Measurements from ENCODE around the gene OSGIN1.

Gene OSGIN1

DNA sequence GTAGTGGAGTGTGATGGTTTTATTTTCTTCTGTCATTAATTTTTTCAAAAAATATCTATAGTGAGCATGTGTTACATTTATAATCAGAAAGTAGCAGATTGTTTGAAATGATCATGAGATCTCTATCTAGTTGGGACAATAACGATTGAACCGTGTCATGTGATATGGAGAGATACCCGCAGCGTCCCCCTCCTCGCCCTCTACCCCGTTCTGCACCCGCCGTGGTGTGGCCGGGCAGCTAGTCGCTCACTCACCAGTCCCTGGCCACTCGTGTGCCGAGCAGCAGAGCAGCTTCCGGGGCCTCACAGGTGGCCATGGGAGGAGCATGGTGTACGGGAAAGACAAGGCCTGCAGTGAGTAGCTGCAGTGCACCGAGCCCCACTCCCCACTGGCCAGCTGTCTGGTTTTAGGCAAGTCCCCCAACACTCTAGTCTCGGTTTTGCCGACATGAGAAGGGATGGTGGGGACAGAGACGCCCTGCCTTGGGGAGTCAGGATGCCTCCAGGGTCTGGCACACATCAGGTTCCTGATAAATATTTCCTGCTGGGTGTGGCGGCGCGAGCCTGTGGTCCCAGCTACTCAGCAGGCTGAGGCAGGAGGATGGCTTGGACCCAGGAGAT is 38.8 kb upstream of the OSGIN1 start:
- no peak for TF ChIP-seq Cebpa-rat (IDR thresholded peaks at IDR 0.05)
- Histone ChIP-seq H3K4me3 (no peak overlapping the region), H3K36me3 (peaks cover 94% of the 10 kb centered on the region), H3K9ac (no peak overlapping the region), H3K9me3 (no peaks in the 10 kb centered on the region), H3K4me2 (no peak overlapping the region), H3K27ac (no peak overlapping the region), H3K4me1 (peaks cover 14% of the 10 kb centered on the region), H3K27me3 (no peaks in the 10 kb centered on the region), H4K20me1 (peaks cover 28% of the 10 kb centered on the region; the same call in 1 of the 2 replicates)

DNA sequence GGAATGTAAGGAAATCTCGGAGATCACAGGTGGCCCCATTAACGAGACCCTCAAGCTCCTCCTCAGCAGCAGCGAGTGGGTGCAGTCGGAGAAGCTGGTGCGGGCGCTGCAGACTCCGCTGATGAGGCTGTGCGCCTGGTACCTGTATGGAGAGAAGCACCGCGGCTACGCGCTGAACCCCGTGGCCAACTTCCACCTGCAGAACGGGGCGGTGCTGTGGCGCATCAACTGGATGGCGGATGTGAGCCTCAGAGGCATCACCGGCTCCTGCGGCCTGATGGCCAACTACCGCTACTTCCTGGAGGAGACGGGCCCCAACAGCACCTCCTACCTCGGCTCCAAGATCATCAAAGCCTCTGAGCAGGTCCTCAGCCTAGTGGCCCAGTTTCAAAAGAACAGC is 38.0 kb upstream of the OSGIN1 start:
- H3K9ac ChIP-seq: no peak overlapping the region
- H3K4me1 ChIP-seq: peaks cover 14% of the 10 kb centered on the region
- H3K27me3 ChIP-seq: no peaks in the 10 kb centered on the region
- peak overlapping the region; percentile 56 for H3K4me2 ChIP-seq
- H3K4me3 ChIP-seq: no peak overlapping the region
- H3K36me3 ChIP-seq: peaks cover 94% of the 10 kb centered on the region
- peaks cover 28% of the 10 kb centered on the region; the same call in 1 of the 2 replicates for H4K20me1 ChIP-seq
- no peaks in the 10 kb centered on the region for H3K9me3 ChIP-seq
- H3K27ac ChIP-seq: peak overlapping the region; percentile 30; the same call in 1 of the 2 replicates
- no peak for TF ChIP-seq Cebpa-rat (IDR thresholded peaks at IDR 0.05)

DNA sequence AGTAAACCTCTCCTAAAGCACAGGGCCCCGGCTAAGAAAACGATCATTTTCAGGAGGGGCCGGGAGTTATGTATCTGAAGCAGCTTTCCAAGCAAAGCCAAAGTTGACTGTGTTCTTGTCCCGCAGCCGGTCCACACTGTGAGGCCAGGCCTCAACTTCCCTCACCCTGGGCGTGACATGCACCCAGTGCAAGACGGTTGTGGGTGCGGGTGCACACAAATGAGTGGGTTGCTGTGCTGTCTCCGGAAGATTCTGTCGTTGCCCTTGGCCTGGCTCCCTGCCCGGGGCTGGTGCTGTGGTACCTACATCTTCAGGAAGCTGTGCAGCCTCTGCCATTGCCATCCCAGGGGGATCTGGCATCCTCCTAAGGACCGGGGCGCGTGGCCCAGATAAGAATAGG is 37.5 kb upstream of the OSGIN1 start:
- peak overlapping the region; percentile 56 for H3K4me2 ChIP-seq
- H3K9me3 ChIP-seq: no peaks in the 10 kb centered on the region
- peaks cover 28% of the 10 kb centered on the region; the same call in 1 of the 2 replicates for H4K20me1 ChIP-seq
- peaks cover 94% of the 10 kb centered on the region for H3K36me3 ChIP-seq
- no peak overlapping the region; the same call in 1 of the 2 replicates for H3K9ac ChIP-seq
- H3K4me1 ChIP-seq: peaks cover 14% of the 10 kb centered on the region
- no peaks in the 10 kb centered on the region for H3K27me3 ChIP-seq
- no peak overlapping the region for H3K4me3 ChIP-seq
- no peak for TF ChIP-seq Cebpa-rat (IDR thresholded peaks at IDR 0.05)
- peak overlapping the region; percentile 30; the same call in 1 of the 2 replicates for H3K27ac ChIP-seq

DNA sequence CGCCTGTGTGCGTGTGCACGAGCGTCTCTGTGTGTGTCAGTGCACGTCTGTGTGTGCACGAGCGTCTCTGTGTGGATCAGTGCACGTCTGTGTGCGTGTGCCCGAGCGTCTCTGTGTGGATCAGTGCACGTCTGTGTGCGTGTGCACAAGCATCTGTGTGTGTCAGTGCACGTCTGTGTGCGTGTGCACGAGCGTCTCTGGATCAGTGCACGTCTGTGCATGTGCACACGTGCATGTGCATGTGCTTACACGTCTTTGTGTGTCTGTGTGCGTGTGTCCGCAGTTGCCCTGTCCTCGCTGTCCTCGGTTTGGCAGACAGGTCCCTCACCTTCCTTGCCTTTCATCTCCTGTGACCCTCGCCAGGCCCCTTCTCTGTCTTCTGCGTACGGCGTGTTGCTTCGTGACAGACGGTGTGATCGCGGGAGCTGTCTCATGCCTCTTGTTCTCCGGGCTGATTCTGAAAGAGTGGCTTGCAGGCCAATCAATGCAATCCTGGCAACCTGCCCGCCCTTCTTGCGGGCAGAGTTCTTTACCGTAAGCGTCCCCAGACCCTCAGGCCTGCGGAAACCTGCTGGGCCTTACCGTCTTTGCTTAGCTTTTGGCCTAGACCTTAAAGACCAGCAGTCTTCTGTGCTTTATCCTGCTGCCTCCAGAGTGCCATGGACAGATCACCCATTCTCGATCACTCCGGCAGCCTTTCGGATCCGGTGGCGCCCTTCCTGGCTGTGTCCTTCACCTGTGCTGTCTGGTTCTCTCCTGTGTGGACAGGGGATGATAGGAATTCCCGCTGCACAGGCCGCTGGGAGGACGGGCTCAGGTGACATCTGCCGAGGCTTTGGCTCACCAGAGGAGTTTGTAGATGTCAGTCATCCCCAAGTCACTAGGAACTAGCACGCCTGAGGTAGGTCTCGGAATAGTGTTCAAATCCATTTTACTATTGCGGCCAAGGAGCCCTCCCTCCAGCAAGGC is 35.6 kb upstream of the OSGIN1 start:
- Histone ChIP-seq H4K20me1 (peaks cover 27% of the 10 kb centered on the region; the same call in 1 of the 2 replicates), H3K27ac (no peak overlapping the region), H3K4me3 (no peak overlapping the region), H3K36me3 (peaks cover 81% of the 10 kb centered on the region), H3K27me3 (no peaks in the 10 kb centered on the region), H3K9me3 (no peaks in the 10 kb centered on the region), H3K9ac (no peak overlapping the region), H3K4me1 (peaks cover 14% of the 10 kb centered on the region), H3K4me2 (no peak overlapping the region)
- no peak for TF ChIP-seq Cebpa-rat (IDR thresholded peaks at IDR 0.05)

DNA sequence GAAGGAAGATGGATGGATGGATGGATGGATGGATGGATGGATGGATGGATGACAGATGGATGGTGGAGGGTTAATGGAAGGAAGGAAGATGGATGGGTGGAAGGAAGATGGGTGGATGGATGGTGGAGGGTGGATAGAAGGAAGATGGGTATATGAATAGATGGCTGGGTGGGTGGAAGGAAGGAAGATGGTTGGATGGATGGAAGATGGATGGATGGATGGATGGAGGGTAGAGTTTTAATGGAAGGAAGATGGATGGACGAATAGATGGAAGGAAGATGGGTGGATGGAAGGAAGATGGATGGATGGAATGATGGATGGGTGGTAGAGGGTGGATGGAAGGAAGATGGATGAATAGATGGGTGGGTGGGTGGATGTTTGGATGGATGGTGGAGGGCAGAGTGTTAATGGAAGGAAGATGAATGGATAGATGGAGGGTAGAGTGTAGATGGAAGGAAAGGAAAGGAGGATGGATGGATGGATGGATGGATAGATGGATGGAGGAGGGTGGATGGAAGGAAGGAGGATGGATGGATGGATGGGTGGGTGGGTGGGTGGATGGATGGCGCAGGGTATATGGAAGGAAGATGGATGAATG is 32.0 kb upstream of the OSGIN1 start:
- Histone ChIP-seq H3K9ac (no peak overlapping the region), H3K27ac (no peak overlapping the region), H3K36me3 (peaks cover 48% of the 10 kb centered on the region), H3K4me1 (peaks cover 2% of the 10 kb centered on the region), H3K9me3 (no peaks in the 10 kb centered on the region), H3K4me2 (no peak overlapping the region), H3K27me3 (no peaks in the 10 kb centered on the region), H3K4me3 (no peak overlapping the region), H4K20me1 (peaks cover 22% of the 10 kb centered on the region; the same call in 1 of the 2 replicates)
- no peak for TF ChIP-seq Cebpa-rat (IDR thresholded peaks at IDR 0.05)

DNA sequence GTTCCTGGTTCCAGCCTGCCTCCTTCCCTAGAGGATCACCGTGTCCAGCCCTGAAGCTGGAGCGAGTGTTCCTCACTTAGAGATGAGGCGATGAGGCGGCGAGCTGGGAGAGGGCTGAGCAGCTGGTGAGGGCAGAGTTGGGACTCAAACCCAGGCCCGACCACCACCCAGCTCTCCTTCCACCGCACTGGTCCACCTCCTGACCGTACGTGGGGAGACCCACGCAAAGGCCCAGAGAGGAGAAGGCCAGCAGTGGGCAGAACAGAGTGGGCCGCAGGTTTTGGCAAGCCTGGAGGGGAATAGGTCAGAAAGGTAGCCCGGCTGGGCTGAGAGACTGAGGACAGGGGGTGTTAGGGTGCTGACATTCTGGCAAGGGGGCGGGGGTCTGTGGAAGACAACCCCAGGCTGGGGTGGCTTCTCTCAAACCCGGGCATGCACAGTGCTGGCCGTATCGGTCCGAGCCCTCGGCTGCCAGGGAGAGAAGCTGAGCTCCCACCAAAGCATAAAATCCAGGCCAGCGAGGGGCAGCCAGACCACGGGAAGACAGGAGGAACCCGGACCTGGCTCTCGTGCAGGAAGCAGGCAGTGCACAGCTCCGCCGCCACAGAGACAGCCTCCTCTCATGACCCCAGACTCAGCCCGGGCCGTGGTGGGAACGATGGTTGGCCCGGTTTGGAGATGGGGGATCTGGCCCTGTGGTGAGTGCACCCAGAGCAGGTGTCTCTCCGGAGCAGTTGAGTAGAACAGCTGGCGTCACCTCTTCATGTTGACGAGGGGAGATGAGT is 29.3 kb upstream of the OSGIN1 start:
- TF ChIP-seq Cebpa-rat (IDR thresholded peaks at IDR 0.05): no peak
- H3K27me3 ChIP-seq: no peaks in the 10 kb centered on the region
- no peak overlapping the region for H3K4me2 ChIP-seq
- H3K9ac ChIP-seq: no peak overlapping the region
- H3K36me3 ChIP-seq: peaks cover 23% of the 10 kb centered on the region
- H3K4me3 ChIP-seq: no peak overlapping the region
- peaks cover 8% of the 10 kb centered on the region for H3K4me1 ChIP-seq
- H3K9me3 ChIP-seq: no peaks in the 10 kb centered on the region
- H3K27ac ChIP-seq: no peak overlapping the region
- H4K20me1 ChIP-seq: peaks cover 27% of the 10 kb centered on the region

DNA sequence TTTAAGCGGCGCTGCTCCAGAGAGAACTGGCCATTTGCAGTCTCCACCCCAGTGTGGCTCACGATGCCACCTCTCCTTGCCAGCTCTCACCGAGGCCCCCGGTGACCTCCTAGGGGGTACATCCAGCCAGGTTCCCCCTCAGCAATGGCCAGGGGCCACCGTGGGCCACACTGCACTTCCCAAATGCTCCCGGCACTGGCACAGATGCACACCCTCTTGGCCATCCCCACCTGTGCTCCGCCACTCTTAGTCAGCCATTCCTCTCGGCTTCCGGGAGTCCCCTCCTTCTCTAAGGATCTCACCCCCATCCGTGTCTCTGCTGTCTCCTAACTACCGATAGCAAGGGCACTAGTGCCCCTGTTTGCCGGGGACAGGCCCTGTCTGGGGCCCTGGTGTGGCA is 28.4 kb upstream of the OSGIN1 start:
- H3K9me3 ChIP-seq: no peaks in the 10 kb centered on the region
- no peaks in the 10 kb centered on the region for H3K27me3 ChIP-seq
- H3K9ac ChIP-seq: no peak overlapping the region
- H3K4me1 ChIP-seq: peaks cover 8% of the 10 kb centered on the region
- no peak overlapping the region for H3K27ac ChIP-seq
- H3K36me3 ChIP-seq: peaks cover 14% of the 10 kb centered on the region
- no peak overlapping the region for H3K4me2 ChIP-seq
- no peak overlapping the region for H3K4me3 ChIP-seq
- H4K20me1 ChIP-seq: peaks cover 27% of the 10 kb centered on the region
- TF ChIP-seq Cebpa-rat (IDR thresholded peaks at IDR 0.05): no peak

DNA sequence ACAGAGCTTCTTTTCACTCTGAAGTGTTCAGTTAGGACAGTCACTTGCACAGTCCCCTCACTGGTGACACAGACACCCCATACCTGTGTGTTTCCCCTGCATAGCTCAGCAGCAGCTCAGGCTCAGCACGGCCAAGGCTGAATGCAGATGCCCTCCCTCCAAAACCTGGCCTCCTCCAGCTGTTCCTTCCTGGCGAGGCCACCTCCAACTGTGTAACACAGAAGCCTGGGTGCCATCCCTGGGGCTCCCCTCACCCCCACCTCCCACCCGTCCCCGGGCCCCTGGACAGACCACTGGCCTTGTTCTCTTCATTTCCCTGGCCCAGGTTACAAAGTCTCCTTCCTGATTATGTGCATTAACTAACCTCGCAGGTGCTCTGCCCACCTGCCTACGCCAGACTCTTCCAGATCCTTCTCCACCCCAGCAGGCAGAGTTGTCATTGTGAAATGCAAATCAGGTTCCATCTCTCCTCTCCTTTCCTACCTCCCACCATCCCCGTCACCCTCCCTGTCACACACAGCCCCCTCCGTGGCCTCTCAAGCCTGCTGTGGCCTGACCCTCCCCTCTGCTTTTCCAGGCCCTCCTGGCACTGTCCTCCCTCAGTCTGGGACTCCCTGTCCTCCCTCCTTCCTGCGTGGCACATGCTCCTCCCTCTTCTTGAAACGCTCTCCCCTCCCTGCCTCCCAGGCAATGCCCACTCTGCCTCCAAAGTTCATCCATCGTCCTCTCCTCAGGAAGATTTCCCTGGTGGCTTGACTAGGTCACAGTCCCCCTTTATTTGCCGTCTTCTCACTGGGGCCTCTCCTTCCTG is 27.7 kb upstream of the OSGIN1 start:
- no peak overlapping the region for H3K4me2 ChIP-seq
- peaks cover 8% of the 10 kb centered on the region for H3K36me3 ChIP-seq
- no peaks in the 10 kb centered on the region for H3K27me3 ChIP-seq
- TF ChIP-seq Cebpa-rat (IDR thresholded peaks at IDR 0.05): no peak
- H3K4me3 ChIP-seq: no peak overlapping the region
- H4K20me1 ChIP-seq: peaks cover 27% of the 10 kb centered on the region
- peaks cover 8% of the 10 kb centered on the region for H3K4me1 ChIP-seq
- no peak overlapping the region for H3K9ac ChIP-seq
- H3K9me3 ChIP-seq: no peaks in the 10 kb centered on the region
- H3K27ac ChIP-seq: no peak overlapping the region
